Measurements from ENCODE around the gene MECP2.

Gene MECP2

GRCh38 chrX:154018518-154019060, 78.9 kb downstream of the MECP2 start:
- H3F3A ChIP-seq (ENCODE audit: insufficient read depth) = peaks cover 7% of the 10 kb centered on the region
- H3K27ac ChIP-seq (ENCODE audit: low read depth, low read length) = peak overlapping the region; percentile 81
- H3K9me3 ChIP-seq (ENCODE audit: insufficient read depth, low read length) = no peaks in the 10 kb centered on the region
- H3K79me2 ChIP-seq (ENCODE audit: insufficient read depth, low read length) = peaks cover 15% of the 10 kb centered on the region; the same call in 1 of the 2 replicates
- H4K20me1 ChIP-seq (ENCODE audit: low read depth, low read length) = no peaks in the 10 kb centered on the region
- no peaks in the 10 kb centered on the region for H3K9me2 ChIP-seq (replicated peaks; ENCODE audit: insufficient read depth, low read length)
- peak overlapping the region; percentile 94 for H3K4me2 ChIP-seq (ENCODE audit: low read depth, low read length, poor library complexity, severe bottlenecking)
- no peak for TF ChIP-seq CTCF (IDR thresholded peaks at IDR 0.05; ENCODE audit: insufficient read depth, low read length, poor library complexity, severe bottlenecking)
- no peak for TF ChIP-seq EZH2phosphoT487 (conservative IDR thresholded peaks at IDR 0.05; ENCODE audit: low read length)
- peak overlapping the region; percentile 76 for H3K4me3 ChIP-seq (ENCODE audit: insufficient read depth, low read length, poor library complexity, severe bottlenecking)
- no peaks in the 10 kb centered on the region for H3K27me3 ChIP-seq (ENCODE audit: low read length)
- H3K36me3 ChIP-seq (ENCODE audit: low read length) = no peaks in the 10 kb centered on the region
- H3K9ac ChIP-seq (ENCODE audit: low read length) = peak overlapping the region; percentile 91
- no peak overlapping the region for H2AFZ ChIP-seq (ENCODE audit: low read depth, low read length, severe bottlenecking)

GRCh38 chrX:154017766-154018517, 79.6 kb downstream of the MECP2 start:
- Histone ChIP-seq H3K4me2 (ENCODE audit: low read depth, low read length, poor library complexity, severe bottlenecking) (peak overlapping the region; percentile 94), H3F3A (ENCODE audit: insufficient read depth) (peaks cover 7% of the 10 kb centered on the region), H3K36me3 (ENCODE audit: low read length) (no peaks in the 10 kb centered on the region), H3K27ac (ENCODE audit: low read depth, low read length) (peak overlapping the region; percentile 81), H3K27me3 (ENCODE audit: low read length) (no peaks in the 10 kb centered on the region), H3K9me2 (replicated peaks; ENCODE audit: insufficient read depth, low read length) (no peaks in the 10 kb centered on the region), H3K79me2 (ENCODE audit: insufficient read depth, low read length) (peaks cover 15% of the 10 kb centered on the region; the same call in 1 of the 2 replicates), H3K4me3 (ENCODE audit: insufficient read depth, low read length, poor library complexity, severe bottlenecking) (peak overlapping the region; percentile 76), H2AFZ (ENCODE audit: low read depth, low read length, severe bottlenecking) (no peak overlapping the region), H4K20me1 (ENCODE audit: low read depth, low read length) (no peaks in the 10 kb centered on the region), H3K9ac (ENCODE audit: low read length) (peak overlapping the region; percentile 91), H3K9me3 (ENCODE audit: insufficient read depth, low read length) (no peaks in the 10 kb centered on the region)
- no peak for TF ChIP-seq EZH2phosphoT487 (conservative IDR thresholded peaks at IDR 0.05; ENCODE audit: low read length)
- no peak for TF ChIP-seq CTCF (IDR thresholded peaks at IDR 0.05; ENCODE audit: insufficient read depth, low read length, poor library complexity, severe bottlenecking)

- Histone ChIP-seq H3K79me2 (ENCODE audit: insufficient read depth, low read length) (peaks cover 15% of the 10 kb centered on the region; the same call in 1 of the 2 replicates), H2AFZ (ENCODE audit: low read depth, low read length, severe bottlenecking) (no peak overlapping the region), H4K20me1 (ENCODE audit: low read depth, low read length) (no peaks in the 10 kb centered on the region), H3K4me3 (ENCODE audit: insufficient read depth, low read length, poor library complexity, severe bottlenecking) (no peak overlapping the region), H3K27me3 (ENCODE audit: low read length) (no peaks in the 10 kb centered on the region), H3K9me3 (ENCODE audit: insufficient read depth, low read length) (no peaks in the 10 kb centered on the region), H3K9me2 (replicated peaks; ENCODE audit: insufficient read depth, low read length) (no peaks in the 10 kb centered on the region), H3K36me3 (ENCODE audit: low read length) (no peaks in the 10 kb centered on the region), H3K4me2 (ENCODE audit: low read depth, low read length, poor library complexity, severe bottlenecking) (no peak overlapping the region), H3K27ac (ENCODE audit: low read depth, low read length) (no peak overlapping the region), H3F3A (ENCODE audit: insufficient read depth) (peaks cover 3% of the 10 kb centered on the region), H3K9ac (ENCODE audit: low read length) (no peak overlapping the region)
- TF ChIP-seq CTCF (IDR thresholded peaks at IDR 0.05; ENCODE audit: insufficient read depth, low read length, poor library complexity, severe bottlenecking) (no peak), EZH2phosphoT487 (conservative IDR thresholded peaks at IDR 0.05; ENCODE audit: low read length) (no peak)
These were observed 81.0 kb downstream of the MECP2 start for GRCh38 chrX:154016366-154017076.
